GM18951 (cell line): ENCODE measurements around the gene JARID2.

ENCODE experiments used
- POLR2A ChIP-seq: IDR thresholded peaks from 4 replicates; pipeline ENCODE4 v1.6.1; 2011; ENCODE audit warnings: mild to moderate bottlenecking; ENCODE audit not compliant: insufficient read length, insufficient read depth; ENCODE audit errors: extremely low read depth
- in situ Hi-C: fragments of 300-500 bp; cut with MboI; formaldehyde crosslinking; loops from one replicate; pipeline ENCODE4 v1.12.0; 2022; ENCODE audit warnings: low sequenced_read_pairs, mixed read lengths, inconsistent platforms; ENCODE audit not compliant: unreplicated experiment

The JARID2 gene

DNA sequence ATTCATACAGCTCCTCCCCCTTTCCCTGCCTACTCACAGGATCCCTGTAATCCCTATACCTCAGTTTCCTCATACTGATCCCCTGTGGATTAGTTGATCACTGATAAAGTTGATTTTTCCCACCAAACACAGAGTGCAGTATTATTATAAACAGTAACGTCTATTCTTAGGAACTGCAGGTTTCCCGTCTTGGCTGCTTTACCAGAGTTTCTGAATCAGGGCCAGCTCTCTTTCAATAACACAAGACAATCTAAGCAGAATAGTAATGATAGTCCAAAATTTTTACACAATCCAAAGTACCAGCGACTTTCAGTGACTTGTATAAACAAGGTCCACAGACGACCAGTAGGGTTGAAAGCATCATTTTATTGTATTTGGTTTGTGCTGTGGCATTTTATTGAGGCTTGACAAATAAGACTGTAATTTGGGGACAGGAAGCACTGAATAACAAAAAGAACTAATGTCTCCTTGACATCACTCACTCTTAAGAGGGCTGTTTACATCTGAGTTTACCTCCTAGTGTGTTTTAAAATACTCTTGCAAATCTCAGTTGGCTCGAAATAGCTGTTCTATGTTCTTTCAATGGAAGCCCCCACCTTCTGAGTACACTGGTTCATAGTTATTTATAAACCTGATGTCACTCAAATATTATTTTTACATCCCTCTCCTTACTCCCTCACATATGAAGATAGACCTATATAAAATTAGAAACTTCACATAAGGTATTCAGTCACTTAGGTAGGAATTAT lies 6.1 kb upstream of the JARID2 start:
- in situ Hi-C loops, result no loop called here
- no peak for TF ChIP-seq POLR2A

DNA sequence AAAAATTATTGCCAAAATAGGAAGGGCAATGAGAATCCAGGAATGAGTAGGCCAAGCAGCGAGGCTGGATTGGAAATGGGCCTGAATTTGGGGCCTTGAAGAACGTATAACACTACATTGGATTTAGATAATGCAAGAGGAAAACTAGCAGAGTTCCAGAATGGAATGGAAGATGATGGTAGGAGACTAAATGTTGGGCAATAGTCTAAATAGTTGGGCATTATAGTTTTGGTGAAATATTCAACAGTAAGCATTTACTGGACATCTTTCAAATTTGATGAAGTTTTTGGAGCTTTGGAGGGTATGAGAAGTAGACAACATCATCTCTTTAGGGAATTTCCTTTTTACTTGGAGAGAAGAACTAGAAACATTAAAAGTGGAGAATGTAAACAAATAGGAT lies 3.4 kb upstream of the JARID2 start:
- TF ChIP-seq POLR2A, result no peak
- in situ Hi-C loops, result no loop called here

DNA sequence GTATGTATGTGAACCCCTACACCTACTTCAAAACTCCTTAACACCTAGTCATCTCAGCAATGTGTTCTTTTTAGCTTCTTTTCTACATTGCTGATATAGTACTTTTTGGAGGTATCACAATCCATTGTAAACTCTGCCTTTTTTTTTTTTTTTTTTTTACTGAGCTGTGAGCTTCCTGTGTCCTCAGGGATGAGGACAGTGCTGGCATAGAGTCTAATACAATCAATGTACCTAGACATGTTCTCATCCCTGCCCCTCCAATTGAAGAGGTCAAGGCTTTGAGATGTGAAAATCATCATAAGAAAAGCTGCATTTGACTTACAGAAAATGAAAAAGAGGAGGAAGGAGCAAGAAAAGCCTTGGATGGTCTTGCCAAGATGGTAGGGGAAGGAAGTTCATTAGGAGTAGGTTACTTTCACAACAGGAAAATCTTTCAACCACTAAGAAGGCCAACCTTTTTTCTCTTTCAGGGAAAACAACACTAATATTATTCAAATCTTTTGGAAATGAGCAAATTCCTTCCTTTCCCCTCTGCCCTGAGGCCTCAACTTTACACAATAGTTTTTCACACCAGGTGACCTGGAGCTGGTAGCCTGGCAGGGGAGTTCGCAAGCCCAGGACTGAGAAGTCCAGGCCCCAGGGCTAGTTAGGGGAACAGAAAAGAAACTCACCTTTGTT lies 2.8 kb upstream of the JARID2 start:
- TF ChIP-seq POLR2A, result no peak
- in situ Hi-C loops, result no loop called here

DNA sequence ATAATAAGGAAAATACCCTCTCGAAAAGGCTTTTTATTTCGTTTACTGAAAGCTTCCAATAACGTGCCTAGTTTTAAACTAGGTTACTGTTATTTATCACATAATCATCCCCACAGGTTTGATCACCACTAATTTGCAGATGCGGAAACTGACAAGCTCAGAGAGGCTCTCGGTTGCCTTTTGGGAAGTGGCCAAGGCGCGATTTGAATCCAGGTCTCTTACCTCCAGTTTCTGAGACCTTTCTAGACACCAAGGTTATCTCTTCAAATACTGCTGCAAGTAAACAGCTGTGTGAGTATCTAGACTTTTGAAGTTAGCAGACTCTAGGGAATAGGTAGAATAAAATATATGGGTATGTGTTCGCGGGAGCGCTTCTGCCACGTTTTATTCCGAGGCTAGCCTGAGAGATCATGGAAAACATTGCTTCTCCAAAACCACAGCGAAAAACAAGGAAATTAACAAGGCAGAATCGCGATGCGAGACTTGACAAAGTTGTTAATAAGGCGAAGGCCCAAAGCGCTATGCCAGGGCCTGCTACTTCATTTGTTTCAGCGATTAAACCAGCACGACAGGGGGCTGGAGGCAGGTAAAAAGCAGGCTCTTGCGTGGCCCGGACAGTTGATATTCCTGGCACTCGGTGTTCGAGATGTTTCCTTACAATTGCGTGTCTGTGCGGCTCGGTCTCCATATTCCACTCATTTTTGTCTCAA lies 1.8 kb upstream of the JARID2 start:
- TF ChIP-seq POLR2A, result no peak
- in situ Hi-C loops, result no loop called here

DNA sequence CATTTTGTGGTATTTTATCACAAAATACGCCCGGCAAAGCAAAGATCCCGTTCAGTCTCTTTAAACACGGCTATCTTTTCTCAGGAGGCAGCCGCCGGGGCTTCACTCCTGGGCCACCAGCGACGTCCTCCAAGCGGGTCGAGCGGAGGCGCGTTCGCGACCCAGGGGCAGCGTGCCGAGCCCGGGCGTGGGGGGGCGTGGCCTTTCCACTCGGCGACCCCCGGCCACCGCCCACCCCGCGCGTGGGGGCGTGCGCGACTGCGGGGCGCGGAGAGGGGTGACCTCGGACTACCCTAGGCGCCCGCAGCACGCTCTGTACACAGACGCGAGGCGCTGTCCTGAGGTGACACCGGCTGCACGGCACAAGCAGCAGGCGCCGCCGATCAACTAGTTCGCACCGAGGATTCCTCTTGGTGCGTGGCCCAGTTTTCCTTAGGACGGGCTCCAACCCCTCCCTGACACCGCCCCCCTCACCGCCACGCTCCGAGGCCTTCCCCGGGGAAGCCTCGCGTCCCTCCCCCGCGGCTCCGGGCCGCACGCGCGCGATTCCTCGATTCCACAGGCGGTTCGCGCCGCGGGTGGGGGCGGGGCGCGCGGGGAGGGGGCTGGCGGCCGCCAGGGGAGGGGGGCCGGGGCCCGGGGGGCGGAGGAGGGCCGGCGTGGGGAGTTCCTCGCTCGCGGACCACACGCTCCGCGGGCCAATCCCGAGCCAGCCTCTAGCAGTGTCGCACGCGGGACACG lies 1.1 kb upstream of the JARID2 start:
- TF ChIP-seq POLR2A, result no peak
- in situ Hi-C loops, result no loop called here

DNA sequence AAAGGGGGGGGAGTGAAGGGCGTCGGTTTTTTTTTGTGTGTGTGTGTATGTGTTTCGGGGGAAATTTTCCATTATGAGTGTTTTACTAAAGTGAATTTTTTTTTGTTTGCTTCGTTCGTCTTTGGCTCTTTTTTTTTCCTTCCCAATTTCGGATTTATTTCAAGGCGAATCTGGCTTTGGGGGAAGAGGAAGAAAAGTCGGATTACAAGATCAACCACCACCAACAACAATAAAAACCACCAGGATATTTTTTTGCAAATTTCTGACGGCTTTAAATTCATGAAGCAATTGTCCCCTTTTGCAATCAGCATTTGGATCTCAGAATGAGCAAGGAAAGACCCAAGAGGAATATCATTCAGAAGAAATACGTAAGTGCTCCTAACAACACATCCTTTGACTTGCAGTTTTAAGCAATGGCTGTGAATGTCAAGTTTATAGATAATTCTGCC lies 372 bp downstream of the JARID2 start:
- TF ChIP-seq POLR2A, result no peak
- in situ Hi-C loops, result no loop called here

DNA sequence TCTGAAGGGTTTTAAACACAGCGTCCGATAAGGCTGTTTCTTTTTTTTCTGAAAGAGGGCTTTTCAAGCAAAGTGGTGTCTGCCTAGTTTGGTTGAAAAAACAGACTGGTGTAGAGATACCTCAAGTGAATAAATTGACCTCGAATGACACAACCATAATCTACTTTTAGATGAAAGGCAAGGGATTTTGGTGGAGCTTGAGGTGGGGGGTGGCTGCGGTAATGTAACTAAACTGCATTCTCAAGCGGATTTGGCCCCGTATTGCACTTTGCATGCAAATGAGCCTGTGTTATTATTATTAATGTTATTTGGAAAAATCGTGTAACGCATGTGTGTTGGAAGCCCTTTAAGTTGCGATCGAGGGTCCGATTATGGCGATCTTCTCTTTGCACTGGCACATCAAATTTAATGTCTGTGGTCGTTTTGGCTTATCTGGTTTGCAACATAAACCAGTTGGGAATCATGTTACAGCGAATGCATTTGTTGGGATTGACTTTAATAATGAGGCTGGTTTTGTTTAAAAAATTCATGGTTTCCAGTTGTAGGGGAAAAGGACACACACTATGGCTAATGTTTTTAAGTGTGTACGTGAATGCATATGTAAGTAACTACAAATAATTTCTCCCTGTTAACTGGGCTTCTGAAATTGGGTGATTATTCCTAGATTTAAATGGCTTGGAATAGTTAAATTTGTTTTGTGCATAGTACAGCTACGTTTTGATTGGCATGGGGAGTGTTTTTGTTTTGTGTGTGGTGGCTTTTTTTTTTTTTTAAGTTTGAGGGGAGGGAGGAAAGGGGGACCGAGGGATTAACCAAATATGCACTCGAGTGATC lies 1.0 kb downstream of the JARID2 start:
- in situ Hi-C loops, result no loop called here
- TF ChIP-seq POLR2A, result no peak

DNA sequence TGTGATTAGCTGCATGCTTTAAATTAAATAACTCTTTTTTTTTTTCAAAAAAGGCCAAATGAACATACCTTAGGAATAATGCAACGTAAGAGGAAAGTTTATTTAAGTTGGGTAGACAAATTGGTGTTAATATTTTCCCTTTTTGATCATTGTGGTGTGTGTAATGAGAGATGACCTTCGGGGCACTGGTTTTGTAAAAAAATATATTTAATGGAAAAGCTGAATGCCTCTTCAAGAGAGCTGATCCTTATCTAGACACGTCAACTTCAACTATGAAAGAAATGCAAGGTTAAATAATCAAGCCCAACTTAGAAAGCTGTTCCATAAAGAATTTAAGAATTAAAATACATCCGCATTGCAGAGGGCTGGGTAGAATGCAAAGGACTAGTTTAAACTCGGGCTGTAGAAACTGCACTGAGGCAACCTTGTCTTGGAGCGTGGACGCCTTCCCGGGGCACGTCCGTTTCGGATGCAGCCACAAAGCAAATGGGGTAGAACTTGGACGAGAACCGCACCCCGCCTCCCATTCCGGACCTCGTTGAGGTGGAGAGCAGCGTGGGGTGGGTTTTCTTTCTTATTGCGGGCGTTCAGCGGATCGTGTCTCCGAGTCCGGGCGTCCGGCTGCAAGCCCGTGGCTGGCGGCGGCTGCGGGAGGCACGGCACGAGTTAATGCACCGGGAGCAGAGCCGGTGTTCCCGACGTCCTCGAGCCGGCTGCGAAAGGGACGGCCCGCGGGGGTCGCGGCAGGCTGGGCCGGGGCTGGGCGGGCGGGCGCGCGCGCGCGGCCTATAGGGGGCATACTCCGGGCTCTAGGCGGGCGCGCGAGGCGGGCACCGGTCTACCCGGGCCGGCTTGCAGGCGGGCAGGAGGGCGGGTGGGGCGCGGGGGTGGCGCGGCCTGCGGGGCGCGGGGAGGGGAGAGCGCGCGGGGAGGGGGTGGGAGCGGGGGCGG lies 1.9 kb downstream of the JARID2 start:
- in situ Hi-C loops, result no loop called here
- no peak for TF ChIP-seq POLR2A

DNA sequence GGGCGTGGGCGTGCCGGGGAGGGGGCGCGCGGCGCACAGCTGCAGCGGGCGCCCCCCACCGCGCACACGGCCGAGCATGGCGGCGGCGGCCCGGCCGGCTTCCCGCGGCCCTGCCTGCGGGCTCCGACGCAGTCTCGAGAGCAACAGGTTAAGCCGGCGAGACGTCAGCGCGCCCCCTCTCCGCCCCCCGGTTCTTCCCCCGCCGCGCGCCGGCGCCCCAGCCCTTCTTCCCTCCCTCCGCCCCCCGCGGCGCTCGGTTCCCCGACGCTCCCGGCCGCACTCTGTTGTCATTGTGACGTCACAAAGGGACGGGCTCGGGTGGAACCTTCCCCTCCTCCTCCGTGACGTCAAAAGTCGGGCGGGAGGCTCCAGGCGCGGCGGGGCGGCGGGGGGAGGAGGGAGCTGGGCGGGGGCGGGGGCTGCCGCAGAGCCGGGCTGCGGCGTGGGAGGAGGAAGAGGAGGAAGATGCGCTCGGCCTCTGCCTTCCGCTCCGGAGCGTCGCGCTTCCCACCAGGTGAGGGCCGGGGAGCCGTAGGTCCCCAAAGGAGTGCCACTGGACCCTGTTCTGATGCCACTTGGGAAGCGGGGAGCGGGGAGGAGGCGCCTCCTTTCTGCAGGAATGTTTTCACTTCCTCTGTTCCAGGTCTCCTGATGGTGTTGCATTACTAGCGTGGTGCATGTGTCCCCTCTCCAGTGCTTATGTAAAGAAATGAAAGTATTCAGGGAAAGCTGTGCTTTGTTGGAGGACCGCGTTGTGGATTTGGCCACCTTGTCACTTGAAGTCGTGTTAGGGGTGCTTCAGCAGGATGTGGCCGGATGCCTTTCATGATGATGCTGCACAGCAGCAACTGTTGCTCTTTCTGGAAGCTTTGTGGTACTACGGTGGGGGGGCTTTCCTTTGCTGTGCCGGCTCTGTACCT lies 2.8 kb downstream of the JARID2 start:
- in situ Hi-C loops, result no loop called here

DNA sequence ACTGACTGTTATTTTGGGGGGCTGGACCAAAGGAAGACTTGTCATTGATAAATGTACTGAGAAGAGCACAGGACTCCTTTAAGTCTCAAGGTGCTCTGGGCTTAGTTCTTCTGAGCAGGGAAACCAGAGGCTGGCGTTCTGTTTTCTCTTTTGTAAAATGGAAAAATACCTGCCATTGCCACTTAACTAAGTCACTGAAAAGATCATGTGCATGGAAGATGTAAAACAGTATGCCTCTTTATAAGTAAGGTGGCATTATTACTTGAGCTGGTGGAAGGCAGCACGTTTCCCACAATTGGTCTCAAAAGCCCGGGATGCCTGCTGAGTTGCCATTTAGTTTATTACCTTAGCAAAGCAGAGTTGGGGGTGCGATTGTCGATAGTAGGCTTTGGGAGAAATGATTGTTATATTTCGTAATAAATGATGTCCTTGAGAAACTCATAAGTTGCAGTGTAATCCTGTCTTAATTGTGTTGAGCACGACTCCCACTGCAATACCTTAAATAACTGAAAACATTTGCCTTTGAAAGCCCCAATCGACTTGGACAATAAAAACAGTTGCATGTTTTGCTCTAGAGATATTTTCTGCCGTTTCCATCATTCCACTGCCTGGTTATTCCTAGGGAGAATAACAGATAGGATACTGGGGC lies 3.6 kb downstream of the JARID2 start:
- in situ Hi-C loops, result no loop called here
- no peak for TF ChIP-seq POLR2A

More for the DNA sequence above, 2.8 kb downstream of the JARID2 start:
- peak; percentile 59 for TF ChIP-seq POLR2A
